ENCODE results near the gene FBRSL1. TPM values are rescaled to one million over a fixed set of nuclear protein-coding genes. Genes with fewer than 3 reads are reported as not detected.

FBRSL1 gene
- total and polyA plus RNA-seq, 2 of the 8 experiments (the other 6 are each of a cell fraction or from before 2014, with no cell fraction given), result 18.4 to 109 TPM

GRCh38 chr12:132555686-132556085 lies 65.7 kb downstream of the FBRSL1 start:
- no peak overlapping the region for H3K23ac ChIP-seq (ENCODE audit: insufficient read length)
- no peak overlapping the region for H3K18ac ChIP-seq (ENCODE audit: extremely low read depth, low read length)
- ChIA-PET CTCF (ENCODE audit: partially characterized antibody) (interaction anchor here (1.4 to 1.6 kb wide), 4 partner anchors 12 to 141 kb away, joined by 4 to 16 read pairs (median 8); no protein-coding TSS in a partner anchor), POLR2A (ENCODE audit: partially characterized antibody) (no interaction called here)
- no peak overlapping the region for H3K4me2 ChIP-seq (ENCODE audit: insufficient read depth in 1 of 2, low read depth in 2 of 2, low read length in 2 of 2)
- H2BK12ac ChIP-seq (ENCODE audit: low read depth, low read length), result no peak overlapping the region
- H3K14ac ChIP-seq (ENCODE audit: insufficient read length), result no peak overlapping the region
- H3K23me2 ChIP-seq (ENCODE audit: low read depth, low read length), result peaks cover 2% of the 10 kb centered on the region; the same call in 1 of the 2 replicates
- H2BK120ac ChIP-seq (replicated peaks; ENCODE audit: low read depth, low read length), result no peak overlapping the region
- peaks cover 32 to 81% (median 70%) of the 10 kb centered on the region in 4 experiments for H3K27me3 ChIP-seq (replicated peaks in 1 of 4; ENCODE audit: control insufficient read depth in 3 of 4, extremely low read depth in 1 of 4, insufficient read depth in 3 of 4, low read length in 3 of 4)
- no peaks in the 10 kb centered on the region for H3K9me3 ChIP-seq (ENCODE audit: insufficient read depth in 2 of 2, low read depth in 1 of 2, low read length in 1 of 2)
- H4K20me1 ChIP-seq (replicated peaks in 1 of 2; ENCODE audit: control insufficient read depth in 1 of 2, insufficient read depth in 2 of 2, low read length in 2 of 2), result peaks cover 0 to 7% of the 10 kb centered on the region in 2 experiments
- H4K91ac ChIP-seq (replicated peaks; ENCODE audit: insufficient read length, low read length), result no peak overlapping the region
- no peak overlapping the region for H2BK15ac ChIP-seq (ENCODE audit: low read length)
- no peak overlapping the region for H3K27ac ChIP-seq (ENCODE audit: low read depth, low read length)
- no peaks in the 10 kb centered on the region for H3K79me2 ChIP-seq (ENCODE audit: control insufficient read depth in 1 of 2, insufficient read depth in 2 of 2, low read length in 2 of 2)
- no peaks in the 10 kb centered on the region for H3K36me3 ChIP-seq (ENCODE audit: control insufficient read depth in 2 of 4, insufficient read depth in 4 of 4, low read length in 3 of 4)
- DNase-seq (ENCODE audit: low read depth in 1 of 2, low spot score in 2 of 2), result no peak
- WGBS, 2 experiments (ENCODE audit: extremely low coverage in 1 of 2, insufficient coverage in 1 of 2, insufficient read length in 1 of 2, insufficient replicate concordance in 2 of 2, low coverage in 1 of 2, low lambda C conversion rate in 2 of 2, missing lambda C conversion rate in 1 of 2), result 95% methylated on average over 13 of the region's 13 CpGs; no CpG with 5 or more reads in 1 of the 2 experiments
- no peak overlapping the region for H2BK20ac ChIP-seq (ENCODE audit: low read length)
- no peak overlapping the region for H2BK5ac ChIP-seq (ENCODE audit: low read depth, low read length)
- H3K4me3 ChIP-seq (ENCODE audit: extremely low read depth in 1 of 4, insufficient read depth in 2 of 4, low read depth in 3 of 4, low read length in 4 of 4), result no peak overlapping the region
- no peak overlapping the region for H4K5ac ChIP-seq (ENCODE audit: insufficient read length, low read depth, low read length)
- H3K9ac ChIP-seq (replicated peaks in 1 of 4; ENCODE audit: extremely low read depth in 1 of 4, low read depth in 3 of 4, low read length in 3 of 4), result no peak overlapping the region
- no peak overlapping the region; the same call in 1 of the 2 replicates for H4K8ac ChIP-seq (ENCODE audit: extremely low read depth, insufficient read depth, low read length)
- FAIRE-seq, result no peak
- peaks cover 0 to 3% (median under 1%) of the 10 kb centered on the region in 4 experiments; a peak in 4 of 7 replicates for H3K4me1 ChIP-seq (replicated peaks in 1 of 4; ENCODE audit: control insufficient read depth in 3 of 4, insufficient read depth in 4 of 4, low read length in 3 of 4)
- H2AK5ac ChIP-seq (ENCODE audit: low read depth, low read length), result no peak overlapping the region
- H3K79me1 ChIP-seq (ENCODE audit: low read depth, low read length), result no peaks in the 10 kb centered on the region
- H3K4ac ChIP-seq (replicated peaks; ENCODE audit: insufficient read length, low read depth, low read length), result no peak overlapping the region
- no peak overlapping the region for H3K56ac ChIP-seq (replicated peaks; ENCODE audit: insufficient read length, low read depth, low read length)
- no peak overlapping the region for H2AFZ ChIP-seq (ENCODE audit: low read length)
- TF ChIP-seq TAF7 (optimal IDR thresholded peaks at IDR 0.05; ENCODE audit: borderline replicate concordance, low read depth, low read length) (no peak), HDAC6 (IDR thresholded peaks at IDR 0.05; ENCODE audit: low read depth, low read length) (no peak), BCL11A (IDR thresholded peaks at IDR 0.05; ENCODE audit: low read depth in 2 of 2, low read length in 2 of 2) (no peak), SP4 (IDR thresholded peaks at IDR 0.05; ENCODE audit: low read length) (no peak), BRCA1 (IDR thresholded peaks at IDR 0.05; ENCODE audit: low read depth, low read length) (no peak), BACH1 (IDR thresholded peaks at IDR 0.05; ENCODE audit: low read length) (no peak), SAP30 (IDR thresholded peaks at IDR 0.05; ENCODE audit: insufficient read depth, insufficient replicate concordance, low read length) (no peak), TBP (IDR thresholded peaks at IDR 0.05; ENCODE audit: low read depth, low read length) (no peak), CREB1 (IDR thresholded peaks at IDR 0.05) (no peak), CTBP2 (IDR thresholded peaks at IDR 0.05; ENCODE audit: borderline replicate concordance, insufficient read depth, insufficient read length, low read length) (no peak), POLR2A (IDR thresholded peaks at IDR 0.05; ENCODE audit: control extremely low read depth in 1 of 2, low read depth in 2 of 2, low read length in 2 of 2) (no peak), RBBP5 (IDR thresholded peaks at IDR 0.05; ENCODE audit: borderline replicate concordance, low read depth, low read length) (no peak)
